ENCODE results near the gene EGFR. TPM values are rescaled to one million over a fixed set of nuclear protein-coding genes. Genes with fewer than 3 reads are reported as not detected.
"Not testable (repeated sequence)": the region's sequence is repeated elsewhere in the genome, so short reads cannot be mapped to it uniquely, and the experiment has no call there.

EGFR gene
- total and polyA plus RNA-seq, 4 experiments from 2014 or later, result not detected

DNA sequence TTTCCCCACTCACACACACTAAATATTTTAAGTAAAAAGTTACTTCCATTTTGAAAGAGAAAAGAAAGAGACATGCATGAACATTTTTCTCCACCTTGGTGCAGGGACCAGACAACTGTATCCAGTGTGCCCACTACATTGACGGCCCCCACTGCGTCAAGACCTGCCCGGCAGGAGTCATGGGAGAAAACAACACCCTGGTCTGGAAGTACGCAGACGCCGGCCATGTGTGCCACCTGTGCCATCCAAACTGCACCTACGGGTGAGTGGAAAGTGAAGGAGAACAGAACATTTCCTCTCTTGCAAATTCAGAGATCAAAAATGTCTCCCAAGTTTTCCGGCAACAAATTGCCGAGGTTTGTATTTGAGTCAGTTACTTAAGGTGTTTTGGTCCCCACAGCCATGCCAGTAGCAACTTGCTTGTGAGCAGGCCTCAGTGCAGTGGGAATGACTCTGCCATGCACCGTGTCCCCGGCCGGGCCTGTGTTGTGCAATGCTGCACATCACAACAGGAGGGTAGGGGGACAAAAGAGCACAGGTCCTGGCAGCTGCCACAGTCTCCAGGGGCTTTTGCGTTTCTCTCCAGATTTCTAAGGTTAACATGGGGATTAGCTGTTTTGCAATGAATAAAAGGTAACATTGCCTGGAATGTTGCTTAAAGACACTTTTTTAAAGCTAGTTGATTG is 146.5 kb downstream of the EGFR start:
- H3K9me3 ChIP-seq (ENCODE audit: control insufficient read depth in 1 of 2, low read length in 2 of 2), result no peaks in the 10 kb centered on the region
- no peaks in the 10 kb centered on the region for H3K36me3 ChIP-seq (ENCODE audit: insufficient read depth, low read length)
- Mint-ChIP-seq H3K27ac (no peak overlapping the region), H3K36me3 (no peaks in the 10 kb centered on the region), H3K27me3 (peaks cover 2% of the 10 kb centered on the region in 2 donors), H3K4me3 (no peak overlapping the region), H3K9me3 (peaks cover 0 to 7% (median 2%) of the 10 kb centered on the region in 8 donors), H3K4me1 (peaks cover 0 to 1% (median 0%) of the 10 kb centered on the region in 4 donors)
- no peaks in the 10 kb centered on the region for H3K4me1 ChIP-seq (ENCODE audit: insufficient read depth, low read length)
- DNase-seq, result no peak
- intact Hi-C loops (cut with micrococcal nuclease), result no loop called here
- ChIA-PET POLR2A (ENCODE audit: partially characterized antibody) (interaction anchor here (1.2 kb wide), 1 partner anchor 8 kb away, joined by 3 read pairs; no protein-coding TSS in a partner anchor), CTCF (ENCODE audit: partially characterized antibody) (no interaction called here)
- no peak overlapping the region for H3K27ac ChIP-seq (ENCODE audit: low read depth, low read length)
- H3K4me3 ChIP-seq (ENCODE audit: low read length in 2 of 2), result no peak overlapping the region
- no peaks in the 10 kb centered on the region for H3K27me3 ChIP-seq (ENCODE audit: insufficient read depth, low read length)

DNA sequence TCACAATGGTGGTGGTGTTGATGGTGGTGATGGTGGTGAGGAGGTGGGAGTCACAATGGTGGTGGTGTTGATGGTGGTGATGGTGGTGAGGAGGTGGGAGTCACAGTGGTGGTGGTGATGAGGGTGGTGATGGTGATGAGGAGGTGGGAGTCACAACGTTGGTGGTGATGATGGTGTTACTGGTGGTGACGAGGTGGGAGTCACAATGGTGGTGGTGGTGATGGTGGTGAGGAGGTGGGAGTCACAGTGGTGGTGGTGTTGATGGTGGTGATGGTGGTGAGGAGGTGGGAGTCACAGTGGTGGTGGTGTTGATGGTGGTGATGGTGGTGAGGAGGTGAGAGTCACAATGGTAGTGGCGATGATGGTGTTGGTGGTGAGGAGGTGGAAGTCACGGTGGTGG is 148.5 kb downstream of the EGFR start:
- H3K9me3 ChIP-seq (ENCODE audit: control insufficient read depth in 1 of 2, low read length in 2 of 2); H3K9me3 Mint-ChIP-seq; H3K27ac ChIP-seq (ENCODE audit: low read depth, low read length); H3K4me1 Mint-ChIP-seq; H3K4me1 ChIP-seq (ENCODE audit: insufficient read depth, low read length); H3K4me3 Mint-ChIP-seq; H3K4me3 ChIP-seq (ENCODE audit: low read length in 2 of 2); H3K36me3 ChIP-seq (ENCODE audit: insufficient read depth, low read length); H3K36me3 Mint-ChIP-seq; H3K27ac Mint-ChIP-seq; CTCF ChIA-PET (ENCODE audit: partially characterized antibody); POLR2A ChIA-PET (ENCODE audit: partially characterized antibody); H3K27me3 ChIP-seq (ENCODE audit: insufficient read depth, low read length); intact Hi-C loops (cut with micrococcal nuclease); H3K27me3 Mint-ChIP-seq; DNase-seq: not testable (repeated sequence)

GRCh38 chr7:55170335-55171069 is 151.7 kb downstream of the EGFR start:
- no peak for DNase-seq
- H3K4me3 Mint-ChIP-seq, result no peak overlapping the region
- no peaks in the 10 kb centered on the region for H3K36me3 Mint-ChIP-seq
- Histone ChIP-seq H3K4me1 (ENCODE audit: insufficient read depth, low read length) (no peaks in the 10 kb centered on the region), H3K36me3 (ENCODE audit: insufficient read depth, low read length) (no peaks in the 10 kb centered on the region), H3K27ac (ENCODE audit: low read depth, low read length) (no peak overlapping the region), H3K9me3 (ENCODE audit: control insufficient read depth in 1 of 2, low read length in 2 of 2) (no peaks in the 10 kb centered on the region), H3K4me3 (ENCODE audit: low read length in 2 of 2) (no peak overlapping the region), H3K27me3 (ENCODE audit: insufficient read depth, low read length) (no peaks in the 10 kb centered on the region)
- ChIA-PET POLR2A (ENCODE audit: partially characterized antibody) (no interaction called here), CTCF (ENCODE audit: partially characterized antibody) (no interaction called here)
- intact Hi-C loops (cut with micrococcal nuclease), result no loop called here
- no peak overlapping the region for H3K27ac Mint-ChIP-seq
- peaks cover 2 to 10% of the 10 kb centered on the region in 2 donors for H3K27me3 Mint-ChIP-seq
- H3K4me1 Mint-ChIP-seq, result peaks cover 0 to 1% (median under 1%) of the 10 kb centered on the region in 4 donors
- H3K9me3 Mint-ChIP-seq, result peaks cover 0 to 7% (median 2%) of the 10 kb centered on the region in 8 donors

DNA sequence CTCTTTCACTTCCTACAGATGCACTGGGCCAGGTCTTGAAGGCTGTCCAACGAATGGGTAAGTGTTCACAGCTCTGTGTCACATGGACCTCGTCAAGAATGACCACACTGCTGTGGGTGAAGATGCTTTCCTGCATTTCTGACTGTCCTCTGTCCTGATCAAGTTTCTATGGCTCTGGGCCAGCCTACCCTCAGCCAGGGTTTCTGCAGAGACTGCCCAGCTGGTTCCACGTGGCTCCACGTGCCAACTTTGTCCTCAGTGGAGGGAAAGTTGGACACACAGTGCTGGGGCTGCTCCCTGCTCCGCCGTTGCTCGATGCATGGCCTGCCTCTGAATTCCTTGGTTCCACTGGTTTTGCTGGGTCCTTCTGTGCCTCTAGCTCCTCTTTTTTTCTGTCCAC is 152.3 kb downstream of the EGFR start:
- no peak for DNase-seq
- H3K4me3 Mint-ChIP-seq, result no peak overlapping the region
- H3K9me3 Mint-ChIP-seq, result peaks cover 0 to 7% (median 2%) of the 10 kb centered on the region in 8 donors
- no peaks in the 10 kb centered on the region for H3K9me3 ChIP-seq (ENCODE audit: control insufficient read depth in 1 of 2, low read length in 2 of 2)
- H3K27me3 ChIP-seq (ENCODE audit: insufficient read depth, low read length), result no peaks in the 10 kb centered on the region
- H3K4me1 ChIP-seq (ENCODE audit: insufficient read depth, low read length), result no peaks in the 10 kb centered on the region
- ChIA-PET CTCF (ENCODE audit: partially characterized antibody) (no interaction called here), POLR2A (ENCODE audit: partially characterized antibody) (no interaction called here)
- H3K27ac Mint-ChIP-seq, result no peak overlapping the region
- H3K27ac ChIP-seq (ENCODE audit: low read depth, low read length), result no peak overlapping the region
- H3K27me3 Mint-ChIP-seq, result peaks cover 3 to 10% of the 10 kb centered on the region in 2 donors
- no peaks in the 10 kb centered on the region for H3K36me3 ChIP-seq (ENCODE audit: insufficient read depth, low read length)
- no peaks in the 10 kb centered on the region for H3K36me3 Mint-ChIP-seq
- peaks cover 0 to 1% (median under 1%) of the 10 kb centered on the region in 4 donors for H3K4me1 Mint-ChIP-seq
- intact Hi-C loops (cut with micrococcal nuclease), result no loop called here
- H3K4me3 ChIP-seq (ENCODE audit: low read length in 2 of 2), result no peak overlapping the region

GRCh38 chr7:55172161-55172560 is 153.3 kb downstream of the EGFR start:
- H3K27me3 Mint-ChIP-seq, result peaks cover 4 to 10% of the 10 kb centered on the region in 2 donors
- CTCF ChIA-PET (ENCODE audit: partially characterized antibody), result no interaction called here

DNA sequence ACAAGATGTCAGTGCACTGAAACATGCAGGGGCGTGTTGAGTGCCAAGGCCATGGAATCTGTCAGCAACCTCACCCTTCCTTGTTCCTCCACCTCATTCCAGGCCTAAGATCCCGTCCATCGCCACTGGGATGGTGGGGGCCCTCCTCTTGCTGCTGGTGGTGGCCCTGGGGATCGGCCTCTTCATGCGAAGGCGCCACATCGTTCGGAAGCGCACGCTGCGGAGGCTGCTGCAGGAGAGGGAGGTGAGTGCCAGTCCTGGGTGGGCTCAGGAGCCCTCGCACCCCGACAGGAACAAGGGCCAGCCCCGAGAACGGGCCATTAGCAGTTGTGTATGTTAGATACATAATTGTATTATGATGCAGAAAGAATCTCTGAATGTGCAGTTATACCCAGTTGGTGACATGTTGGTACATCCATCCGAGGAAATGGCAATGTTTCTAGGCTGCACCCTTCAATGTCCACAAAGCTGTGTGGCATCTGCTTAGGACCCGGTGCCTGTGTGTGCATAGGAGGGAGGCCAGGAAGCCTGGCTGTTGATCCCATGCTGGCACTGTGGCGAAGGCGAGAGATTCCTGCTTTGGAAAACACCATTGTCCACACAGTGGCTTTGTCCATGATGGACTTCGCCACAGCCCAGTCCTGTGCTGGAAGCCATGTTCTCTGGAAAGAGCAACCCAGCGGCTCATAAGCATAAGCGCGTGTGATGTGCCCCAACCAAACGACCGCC is 154.2 kb downstream of the EGFR start:
- H3K36me3 Mint-ChIP-seq, result no peaks in the 10 kb centered on the region
- CTCF ChIA-PET (ENCODE audit: partially characterized antibody), result no interaction called here
- peaks cover 4 to 13% of the 10 kb centered on the region in 2 donors for H3K27me3 Mint-ChIP-seq
- no peak overlapping the region for H3K27ac Mint-ChIP-seq
- Histone ChIP-seq H3K9me3 (ENCODE audit: control insufficient read depth in 1 of 2, low read length in 2 of 2) (no peaks in the 10 kb centered on the region), H3K36me3 (ENCODE audit: insufficient read depth, low read length) (no peaks in the 10 kb centered on the region), H3K4me1 (ENCODE audit: insufficient read depth, low read length) (no peaks in the 10 kb centered on the region), H3K27me3 (ENCODE audit: insufficient read depth, low read length) (no peaks in the 10 kb centered on the region), H3K27ac (ENCODE audit: low read depth, low read length) (no peak overlapping the region), H3K4me3 (ENCODE audit: low read length in 2 of 2) (no peak overlapping the region)
- intact Hi-C loops (cut with micrococcal nuclease), result no loop called here
- no peak overlapping the region for H3K4me3 Mint-ChIP-seq
- H3K9me3 Mint-ChIP-seq, result no peaks in the 10 kb centered on the region
- POLR2A ChIA-PET (ENCODE audit: partially characterized antibody), result no interaction called here
- DNase-seq, result no peak
- peaks cover 0 to 1% (median under 1%) of the 10 kb centered on the region in 4 donors for H3K4me1 Mint-ChIP-seq

More at GRCh38 chr7:55172161-55172560, 153.3 kb downstream of the EGFR start:
- H3K4me3 ChIP-seq (ENCODE audit: low read length in 2 of 2), result no peak overlapping the region
- H3K4me1 ChIP-seq (ENCODE audit: insufficient read depth, low read length), result no peaks in the 10 kb centered on the region
- no peaks in the 10 kb centered on the region for H3K36me3 ChIP-seq (ENCODE audit: insufficient read depth, low read length)
- H3K27ac Mint-ChIP-seq, result no peak overlapping the region
- no peak overlapping the region for H3K27ac ChIP-seq (ENCODE audit: low read depth, low read length)
- H3K4me1 Mint-ChIP-seq, result peaks cover 0 to 1% (median under 1%) of the 10 kb centered on the region in 4 donors
- no peak overlapping the region for H3K4me3 Mint-ChIP-seq
- POLR2A ChIA-PET (ENCODE audit: partially characterized antibody), result no interaction called here
- no peak for DNase-seq
- H3K36me3 Mint-ChIP-seq, result no peaks in the 10 kb centered on the region
- no peaks in the 10 kb centered on the region for H3K27me3 ChIP-seq (ENCODE audit: insufficient read depth, low read length)
- no peaks in the 10 kb centered on the region for H3K9me3 ChIP-seq (ENCODE audit: control insufficient read depth in 1 of 2, low read length in 2 of 2)
- intact Hi-C loops (cut with micrococcal nuclease), result no loop called here
- H3K9me3 Mint-ChIP-seq, result peaks cover 0 to 4% (median 0%) of the 10 kb centered on the region in 8 donors

- intact Hi-C loops (cut with micrococcal nuclease), result no loop called here
- Mint-ChIP-seq H3K4me3 (no peak overlapping the region), H3K4me1 (peaks cover 0 to 1% (median under 1%) of the 10 kb centered on the region in 4 donors), H3K27me3 (peaks cover 4 to 13% of the 10 kb centered on the region in 2 donors), H3K27ac (no peak overlapping the region), H3K9me3 (no peaks in the 10 kb centered on the region), H3K36me3 (no peaks in the 10 kb centered on the region)
- DNase-seq, result no peak
- CTCF ChIA-PET (ENCODE audit: partially characterized antibody), result no interaction called here
- H3K27ac ChIP-seq (ENCODE audit: low read depth, low read length), result no peak overlapping the region
- no peaks in the 10 kb centered on the region for H3K36me3 ChIP-seq (ENCODE audit: insufficient read depth, low read length)
- H3K4me3 ChIP-seq (ENCODE audit: low read length in 2 of 2), result no peak overlapping the region
- no peaks in the 10 kb centered on the region for H3K9me3 ChIP-seq (ENCODE audit: control insufficient read depth in 1 of 2, low read length in 2 of 2)
- H3K27me3 ChIP-seq (ENCODE audit: insufficient read depth, low read length), result no peaks in the 10 kb centered on the region
- H3K4me1 ChIP-seq (ENCODE audit: insufficient read depth, low read length), result no peaks in the 10 kb centered on the region
- POLR2A ChIA-PET (ENCODE audit: partially characterized antibody), result no interaction called here
Measured at GRCh38 chr7:55173671-55174070, 154.9 kb downstream of the EGFR start.

Measured in CD4-positive, alpha-beta memory T cell (primary cell).